HFFc6 (cell line): Measurements from ENCODE around the gene TMEM170B. TPM values are rescaled to one million over a fixed set of nuclear protein-coding genes. Genes with fewer than 3 reads are reported as not detected.

Source experiments
- DNase-seq: peaks from one replicate; pipeline ENCODE4 v3.0.0-alpha.2; 2018
- H3K27ac Mint-ChIP-seq: 2 replicates; pipeline ENCODE4 v1.8.0; 2020; ENCODE audit warnings: mild to moderate bottlenecking, mixed read lengths
- H3K27me3 Mint-ChIP-seq: 2 replicates; pipeline ENCODE4 v1.8.0; 2021; ENCODE audit warnings: mild to moderate bottlenecking, moderate library complexity, mixed read lengths; ENCODE audit not compliant: insufficient read depth
- H3K36me3 Mint-ChIP-seq: 2 replicates; pipeline ENCODE4 v1.8.0; 2021; ENCODE audit warnings: low read depth, mixed read lengths
- H3K4me1 Mint-ChIP-seq: 2 replicates; pipeline ENCODE4 v1.8.0; 2020; ENCODE audit warnings: low read depth, mixed read lengths
- H3K4me3 Mint-ChIP-seq: 2 replicates; pipeline ENCODE4 v1.8.0; 2020; ENCODE audit warnings: mild to moderate bottlenecking, moderate library complexity, mixed read lengths
- H3K9me3 Mint-ChIP-seq: 2 replicates; pipeline ENCODE4 v1.8.0; 2020; ENCODE audit warnings: mild to moderate bottlenecking, mixed read lengths
- total RNA-seq, 6 experiments: library from RNA; stranded (reverse); fragmentation: NEBNext Ultra II Directional; extraction: Animal tissue kit (Norgen Biotek cat#: 25700); gene quantifications; 2 replicates in 1 of 6; 3 replicates in 5 of 6; pipeline ENCODE4 v1.2.3, GENCODE V29; 2021
- TF ChIP-seq, protein P1 (sequence below): fragments of 200-600 bp; sonication (generic); IDR thresholded peaks from 2 replicates; pipeline ENCODE4 v1.5.0; 2021; ENCODE audit warnings: antibody characterized with exemption, mild to moderate bottlenecking

Gene TMEM170B
- total RNA-seq, 6 experiments from 2014 or later: 0.14 to 0.21 (median 0.19) TPM

DNA sequence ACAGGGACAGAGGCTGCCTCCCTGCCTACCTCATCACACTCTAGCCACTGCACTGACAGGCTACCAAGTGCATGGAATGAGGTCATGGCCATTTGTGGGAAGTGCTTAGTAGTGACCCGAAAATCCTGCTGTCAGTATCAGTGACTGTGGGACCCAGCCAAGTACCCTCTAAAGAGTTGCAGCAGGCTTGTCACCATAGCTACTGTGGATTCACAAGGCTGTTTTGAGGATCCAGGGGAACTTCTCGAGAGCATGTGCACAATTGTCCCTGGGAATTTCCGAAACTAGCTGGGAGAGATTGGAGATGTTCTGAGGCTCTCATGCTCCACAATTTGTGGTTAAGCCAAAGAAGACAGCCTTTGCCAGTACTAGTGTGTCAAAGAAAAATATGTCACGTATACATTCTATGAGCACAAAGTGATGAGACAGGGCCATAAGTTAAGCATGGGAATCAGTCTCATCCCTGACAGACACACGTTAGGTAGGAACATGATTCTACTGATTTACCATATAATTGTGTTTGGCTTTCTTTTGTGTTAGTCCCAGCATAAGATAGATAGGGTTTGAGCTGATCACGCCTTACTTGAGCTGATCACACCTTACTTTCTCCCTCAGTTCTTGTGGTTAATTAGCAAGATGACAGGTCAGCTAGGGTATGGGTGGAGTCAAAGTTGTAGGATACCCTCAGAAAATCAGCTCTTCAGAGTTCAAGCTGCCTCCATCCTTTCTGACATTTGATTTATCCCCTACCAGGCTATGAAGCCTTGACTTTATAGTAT lies 42.6 kb upstream of the TMEM170B start:
- Mint-ChIP-seq H3K4me3 (no peak overlapping the region), H3K4me1 (peaks cover 20% of the 10 kb centered on the region), H3K9me3 (no peaks in the 10 kb centered on the region), H3K36me3 (no peaks in the 10 kb centered on the region), H3K27me3 (no peaks in the 10 kb centered on the region; the same call in 1 of the 2 replicates), H3K27ac (no peak overlapping the region)
- TF ChIP-seq, protein P1, sequence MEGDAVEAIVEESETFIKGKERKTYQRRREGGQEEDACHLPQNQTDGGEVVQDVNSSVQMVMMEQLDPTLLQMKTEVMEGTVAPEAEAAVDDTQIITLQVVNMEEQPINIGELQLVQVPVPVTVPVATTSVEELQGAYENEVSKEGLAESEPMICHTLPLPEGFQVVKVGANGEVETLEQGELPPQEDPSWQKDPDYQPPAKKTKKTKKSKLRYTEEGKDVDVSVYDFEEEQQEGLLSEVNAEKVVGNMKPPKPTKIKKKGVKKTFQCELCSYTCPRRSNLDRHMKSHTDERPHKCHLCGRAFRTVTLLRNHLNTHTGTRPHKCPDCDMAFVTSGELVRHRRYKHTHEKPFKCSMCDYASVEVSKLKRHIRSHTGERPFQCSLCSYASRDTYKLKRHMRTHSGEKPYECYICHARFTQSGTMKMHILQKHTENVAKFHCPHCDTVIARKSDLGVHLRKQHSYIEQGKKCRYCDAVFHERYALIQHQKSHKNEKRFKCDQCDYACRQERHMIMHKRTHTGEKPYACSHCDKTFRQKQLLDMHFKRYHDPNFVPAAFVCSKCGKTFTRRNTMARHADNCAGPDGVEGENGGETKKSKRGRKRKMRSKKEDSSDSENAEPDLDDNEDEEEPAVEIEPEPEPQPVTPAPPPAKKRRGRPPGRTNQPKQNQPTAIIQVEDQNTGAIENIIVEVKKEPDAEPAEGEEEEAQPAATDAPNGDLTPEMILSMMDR: no peak
- no peak for DNase-seq

DNA sequence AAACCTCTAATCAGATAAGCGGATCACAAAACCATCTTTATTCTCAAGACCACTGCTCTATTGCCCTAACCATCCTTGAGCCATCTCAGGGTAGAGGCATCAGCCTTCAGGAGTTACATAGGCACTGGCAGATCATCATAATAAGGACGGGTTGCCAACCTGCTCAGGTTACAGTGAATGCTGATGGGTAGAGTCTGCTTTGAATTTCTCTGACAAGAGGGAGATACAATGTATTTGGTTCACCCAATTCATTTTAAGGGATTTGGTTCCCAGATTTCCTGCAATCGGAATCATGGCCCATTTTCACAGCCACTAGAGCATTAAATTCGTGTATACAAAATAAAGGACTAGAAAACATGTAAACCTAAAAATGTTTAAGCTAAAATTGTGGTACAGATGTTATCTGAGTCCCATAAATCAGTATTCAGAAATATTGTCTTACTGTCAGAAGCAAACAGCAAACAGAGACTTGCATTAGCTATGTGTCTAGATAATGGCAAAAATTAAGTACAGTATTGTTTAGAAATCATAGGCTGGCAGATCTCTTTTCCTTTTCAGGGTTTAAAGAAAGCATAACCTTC lies 41.9 kb upstream of the TMEM170B start:
- Mint-ChIP-seq H3K27ac (no peak overlapping the region), H3K36me3 (no peaks in the 10 kb centered on the region), H3K27me3 (no peaks in the 10 kb centered on the region; the same call in 1 of the 2 replicates)

DNA sequence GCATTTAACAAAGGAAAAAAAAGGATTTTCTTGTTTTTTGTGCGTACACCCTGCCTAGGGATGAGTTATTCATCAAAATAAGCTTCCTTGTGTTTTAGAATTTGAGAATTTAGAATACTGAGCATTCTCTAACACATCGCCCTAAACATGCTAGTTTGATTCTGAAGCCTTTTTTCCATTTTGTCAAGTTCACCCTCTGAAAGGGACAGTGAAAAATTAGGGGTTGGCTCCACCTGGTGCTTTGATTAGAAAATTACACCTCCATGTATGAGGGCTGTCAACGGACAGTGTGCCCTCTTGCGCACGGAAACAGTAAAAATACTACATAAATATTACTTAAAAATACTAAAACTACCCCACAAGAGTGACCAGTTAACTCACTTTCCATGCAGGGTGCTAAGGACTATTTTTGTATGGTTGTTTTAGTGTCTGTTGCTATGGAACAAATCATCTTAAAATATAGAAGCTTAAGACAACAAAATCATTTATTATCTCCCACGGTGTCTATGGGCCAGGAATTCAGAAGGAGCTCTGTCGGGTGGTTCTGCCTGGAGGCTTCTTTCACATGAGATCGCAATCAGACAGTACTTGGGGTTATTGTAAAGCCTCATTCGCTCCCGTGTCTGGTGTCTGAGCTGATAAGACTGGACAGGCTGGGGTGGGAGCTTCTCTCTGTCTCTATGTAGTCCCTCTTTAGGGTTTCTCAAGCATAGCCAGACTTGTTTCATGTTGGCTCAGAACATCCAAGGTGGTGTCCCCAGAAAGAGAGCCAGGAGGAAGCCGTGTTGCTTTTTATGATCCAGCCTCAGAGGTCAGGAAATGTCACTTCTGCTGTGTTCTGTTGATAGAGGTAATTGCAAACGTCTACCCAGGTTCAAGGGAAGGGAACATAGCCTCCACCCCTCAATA lies 41.1 kb upstream of the TMEM170B start:
- TF ChIP-seq, protein P1: peak; percentile 96
- no peak overlapping the region for H3K4me3 Mint-ChIP-seq
- H3K27me3 Mint-ChIP-seq: no peaks in the 10 kb centered on the region; the same call in 1 of the 2 replicates
- H3K27ac Mint-ChIP-seq: peak overlapping the region; percentile 45; the same call in 1 of the 2 replicates
- peak; percentile 83 for DNase-seq
- no peaks in the 10 kb centered on the region for H3K9me3 Mint-ChIP-seq
- H3K36me3 Mint-ChIP-seq: no peaks in the 10 kb centered on the region
- peaks cover 25% of the 10 kb centered on the region for H3K4me1 Mint-ChIP-seq

More for the DNA sequence above, 41.9 kb upstream of the TMEM170B start:
- DNase-seq: no peak
- Mint-ChIP-seq H3K4me1 (peaks cover 25% of the 10 kb centered on the region), H3K9me3 (no peaks in the 10 kb centered on the region), H3K4me3 (no peak overlapping the region)
- TF ChIP-seq, protein P1: no peak

DNA sequence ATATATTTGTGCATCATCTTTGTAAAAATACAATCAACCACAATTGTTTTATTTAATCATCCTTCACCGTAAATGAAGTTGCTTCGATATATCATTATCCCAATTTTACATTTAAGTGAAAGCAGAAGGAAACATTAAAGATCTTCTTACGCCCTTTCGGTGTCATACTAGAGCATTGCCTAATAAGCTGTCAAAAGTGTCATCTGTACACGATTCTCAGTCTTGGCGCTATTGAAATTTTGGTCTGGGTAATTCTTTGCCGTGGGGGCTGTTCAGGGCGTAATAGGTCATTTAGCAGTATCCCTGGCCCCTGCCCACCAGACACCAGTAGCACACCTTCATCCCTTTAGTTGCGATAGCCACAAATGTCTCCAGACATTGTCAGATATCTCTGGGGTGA lies 40.4 kb upstream of the TMEM170B start:
- Mint-ChIP-seq H3K9me3 (no peaks in the 10 kb centered on the region), H3K27ac (no peak overlapping the region), H3K27me3 (no peaks in the 10 kb centered on the region; the same call in 1 of the 2 replicates), H3K4me1 (peaks cover 25% of the 10 kb centered on the region), H3K36me3 (no peaks in the 10 kb centered on the region), H3K4me3 (no peak overlapping the region)
- TF ChIP-seq, protein P1: no peak
- no peak for DNase-seq

DNA sequence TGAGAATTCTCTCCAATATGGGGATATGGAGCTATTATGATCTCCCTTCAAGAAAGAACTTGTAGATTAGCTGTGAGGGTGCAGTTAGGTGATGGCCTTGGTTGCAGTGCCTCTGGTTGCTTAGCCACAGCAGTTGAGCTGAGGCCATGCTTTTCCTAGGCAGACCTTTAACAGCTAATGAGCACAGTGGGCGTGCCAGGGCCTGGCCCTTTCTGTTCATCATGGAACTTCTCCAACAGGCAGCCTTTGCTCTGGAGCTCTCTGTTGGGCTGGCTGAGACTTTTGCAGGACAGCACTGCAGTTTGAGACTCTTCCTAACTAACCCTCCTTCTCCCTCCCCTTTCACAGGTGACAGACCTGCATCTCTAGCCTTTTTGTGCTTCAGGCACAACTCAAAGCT lies 39.7 kb upstream of the TMEM170B start:
- no peaks in the 10 kb centered on the region for H3K36me3 Mint-ChIP-seq
- H3K27ac Mint-ChIP-seq: no peak overlapping the region
- peaks cover 25% of the 10 kb centered on the region for H3K4me1 Mint-ChIP-seq
- DNase-seq: no peak
- no peak overlapping the region for H3K4me3 Mint-ChIP-seq
- no peaks in the 10 kb centered on the region for H3K9me3 Mint-ChIP-seq
- TF ChIP-seq, protein P1: no peak
- no peaks in the 10 kb centered on the region; the same call in 1 of the 2 replicates for H3K27me3 Mint-ChIP-seq
